Panc1 (cell line): ENCODE data around the gene TRPC5OS. TPM values are rescaled to one million over a fixed set of nuclear protein-coding genes. Genes with fewer than 3 reads are reported as not detected.

Experiments
- ATAC-seq: fragments of 200-7000 bp; cut with Tn5 transposase; 2 replicates; pipeline ENCODE4 v1.9.1; 2020; ENCODE audit warnings: mild to moderate bottlenecking, moderate library complexity
- BruUV-seq: library from RNA; stranded (reverse); fragments of 400-500 nt; replicated peaks from 2 replicates; lab custom pipeline; 2021; lab: Mats Ljungman, UMichigan
- CTCF ChIA-PET: fragments of 300-600 bp; sonication (Branson Sonifier 250); formaldehyde crosslinking; loops from one replicate; lab custom pipeline; 2022; ENCODE audit warnings: antibody characterized with exemption; lab: Charles Lee
- POLR2A ChIA-PET: fragments of 300-600 bp; sonication (Branson Sonifier 250); formaldehyde crosslinking; loops from one replicate; lab custom pipeline; 2022; ENCODE audit warnings: antibody characterized with exemption; lab: Charles Lee
- DNase-seq: peaks from one replicate; pipeline ENCODE4 v3.0.0-alpha.2; 2010; ENCODE audit warnings: low read depth, low spot score
- H3K27ac ChIP-seq: 2 replicates; pipeline ENCODE4 v1.5.1; 2011; ENCODE audit warnings: mild to moderate bottlenecking, low read length, inconsistent platforms
- H3K27me3 ChIP-seq: fragments of 200-500 bp; sonication (Bioruptor generic); 2 replicates; pipeline ENCODE4 v1.6.0; 2014; ENCODE audit warnings: low read length, inconsistent platforms; ENCODE audit not compliant: control insufficient read depth, insufficient read depth
- H3K36me3 ChIP-seq: fragments of 200-500 bp; sonication (Bioruptor generic); 2 replicates; pipeline ENCODE4 v1.5.1; 2014; ENCODE audit warnings: inconsistent platforms, mild to moderate bottlenecking, low read length, moderate library complexity; ENCODE audit not compliant: control insufficient read depth, insufficient read depth
- H3K4me1 ChIP-seq: 2 replicates; pipeline ENCODE4 v1.5.1; 2011; ENCODE audit warnings: inconsistent platforms, mild to moderate bottlenecking, low read length, moderate library complexity; ENCODE audit not compliant: control insufficient read depth, insufficient read depth
- H3K4me3 ChIP-seq, 2 experiments: 2 replicates each; pipeline ENCODE4 v1.5.1; 2011 to 2012; ENCODE audit warnings: low read depth in 2 of 2, low read length in 2 of 2, mild to moderate bottlenecking in 2 of 2, inconsistent platforms in 1 of 2, moderate library complexity in 1 of 2
- H3K9me3 ChIP-seq: fragments of 200-500 bp; sonication (Bioruptor generic); 2 replicates; pipeline ENCODE4 v1.5.1; 2014; ENCODE audit warnings: low read depth, mild to moderate bottlenecking, inconsistent platforms, low read length, moderate library complexity; ENCODE audit not compliant: control insufficient read depth, insufficient read depth
- CTCF ChIP-seq: fragments of 450-650 bp; IDR thresholded peaks from 2 replicates; pipeline ENCODE4 v1.5.1; 2017; ENCODE audit warnings: mild to moderate bottlenecking
- POLR2AphosphoS5 ChIP-seq: IDR thresholded peaks from 2 replicates; pipeline ENCODE4 v1.6.1; 2012; ENCODE audit warnings: mild to moderate bottlenecking, low read depth, low read length, moderate library complexity
- REST ChIP-seq, 2 experiments: IDR thresholded peaks; 2 replicates each; pipeline ENCODE4 v1.6.1; 2011 to 2012; ENCODE audit warnings: low read depth in 2 of 2, control low read depth in 1 of 2, low read length in 1 of 2, mild to moderate bottlenecking in 1 of 2, moderate library complexity in 1 of 2; ENCODE audit not compliant: insufficient read depth in 1 of 2
- SIN3A ChIP-seq: IDR thresholded peaks from 2 replicates; pipeline ENCODE4 v1.6.1; 2012; ENCODE audit warnings: low read depth, mild to moderate bottlenecking, low read length, moderate library complexity, borderline replicate concordance; ENCODE audit not compliant: insufficient read depth
- TCF7L2 ChIP-seq: IDR thresholded peaks from 2 replicates; pipeline ENCODE4 v1.6.1; 2011; ENCODE audit warnings: mild to moderate bottlenecking, low read depth, low read length, inconsistent platforms
- in situ Hi-C: cut with HindIII; loops from 2 replicates; pipeline ENCODE4 v1.10.0; 2016; ENCODE audit warnings: low sequenced_read_pairs, low pct_unique_long_range_greater_than_20kb
- intact Hi-C: fragments of 100-400 bp; cut with micrococcal nuclease; formaldehyde crosslinking; loops from one replicate; pipeline ENCODE4 v1.10.0; 2022; ENCODE audit not compliant: unreplicated experiment
- total RNA-seq: library from RNA; stranded (reverse); gene quantifications from one replicate; pipeline ENCODE4 v1.2.1, GENCODE V29; 2021; ENCODE audit not compliant: unreplicated experiment

The TRPC5OS gene
- total RNA-seq, 1 experiment from 2014 or later: not detected

GRCh38 chrX:111861605-111862004 lies 14.4 kb upstream of the TRPC5OS start:
- ChIA-PET CTCF (no interaction called here), POLR2A (no interaction called here)
- TF ChIP-seq POLR2AphosphoS5: no peak
- no peaks in the 10 kb centered on the region for H3K36me3 ChIP-seq
- DNase-seq (no peak), ATAC-seq (no peak)
- no peak overlapping the region for H3K4me3 ChIP-seq
- no peaks in the 10 kb centered on the region for H3K9me3 ChIP-seq
- H3K27me3 ChIP-seq: no peaks in the 10 kb centered on the region
- in situ Hi-C loops (no loop called here), intact Hi-C loops (no loop called here)
- no peaks in the 10 kb centered on the region for H3K4me1 ChIP-seq
- BruUV-seq: no TSS peak
- no peak overlapping the region for H3K27ac ChIP-seq

GRCh38 chrX:111867236-111867635 lies 8.7 kb upstream of the TRPC5OS start:
- ATAC-seq: no peak
- no peaks in the 10 kb centered on the region for H3K4me1 ChIP-seq
- intact Hi-C loops (no loop called here), in situ Hi-C loops (no loop called here)
- no peak for DNase-seq
- H3K9me3 ChIP-seq: no peaks in the 10 kb centered on the region
- ChIA-PET CTCF (no interaction called here), POLR2A (no interaction called here)
- H3K36me3 ChIP-seq: no peaks in the 10 kb centered on the region
- H3K27ac ChIP-seq: no peak overlapping the region
- BruUV-seq: no TSS peak
- H3K4me3 ChIP-seq: no peak overlapping the region
- H3K27me3 ChIP-seq: no peaks in the 10 kb centered on the region
- TF ChIP-seq POLR2AphosphoS5 (no peak), REST (IDR thresholded peaks at IDR 0.05; ENCODE audit: insufficient read depth in 1 of 2, low read depth in 2 of 2, low read length in 1 of 2) (no peak), SIN3A (no peak), CTCF (no peak), TCF7L2 (no peak)

- no TSS peak for BruUV-seq
- H3K27me3 ChIP-seq: no peaks in the 10 kb centered on the region
- in situ Hi-C loops: no loop called here
- ATAC-seq (no peak), DNase-seq (no peak)
- no peaks in the 10 kb centered on the region for H3K4me1 ChIP-seq
- H3K4me3 ChIP-seq: no peak overlapping the region
- H3K9me3 ChIP-seq: no peaks in the 10 kb centered on the region
- TF ChIP-seq POLR2AphosphoS5 (no peak), SIN3A (no peak), CTCF (no peak), TCF7L2 (no peak), REST (IDR thresholded peaks at IDR 0.05; ENCODE audit: insufficient read depth in 1 of 2, low read depth in 2 of 2, low read length in 1 of 2) (no peak)
- intact Hi-C loops: loop anchor here (2.0 kb wide), 2 partner anchors 174 to 774 kb away; no protein-coding TSS in a partner anchor
- ChIA-PET CTCF (interaction anchor here (0.7 kb wide), 1 partner anchor 19 kb away, joined by 4 read pairs; no protein-coding TSS in a partner anchor), POLR2A (no interaction called here)
- no peaks in the 10 kb centered on the region for H3K36me3 ChIP-seq
- no peak overlapping the region for H3K27ac ChIP-seq
Observed at GRCh38 chrX:111868726-111869638, 7.0 kb upstream of the TRPC5OS start.
